CD4-positive, CD25-positive, alpha-beta regulatory T cell (primary cell): Measurements from ENCODE around the gene PSMD2. TPM values are rescaled to one million over a fixed set of nuclear protein-coding genes. Genes with fewer than 3 reads are reported as not detected.
A peak's percentile ranks its signal among the peaks of the same experiment; 100 is the strongest.

ENCODE experiments used
- ATAC-seq, 2 donors: fragments of 150-1000 bp; cut with Tn5 transposase; one replicate each; pipeline ENCODE4 v1.10.0; 2021; ENCODE audit warnings: low read depth in 2 of 2, moderate number of reproducible peaks in 2 of 2, moderate library complexity in 1 of 2
- DNase-seq, 3 donors: peaks; one replicate each; pipeline versions ENCODE4 v3.0.0 to v3.0.0-alpha.2; 2012 to 2022; ENCODE audit warnings: mixed read lengths in 1 of 3
- H3K27ac ChIP-seq: one replicate; pipeline ENCODE4 v1.7.0; 2013; ENCODE audit warnings: mild to moderate bottlenecking, low read length; ENCODE audit not compliant: insufficient read depth, poor library complexity, severe bottlenecking
- H3K27me3 ChIP-seq: one replicate; pipeline ENCODE4 v1.7.0; 2013; ENCODE audit warnings: low read length; ENCODE audit not compliant: control insufficient read depth, insufficient read depth
- H3K36me3 ChIP-seq: one replicate; pipeline ENCODE4 v1.7.0; 2013; ENCODE audit warnings: mild to moderate bottlenecking, low read length, moderate library complexity; ENCODE audit not compliant: control insufficient read depth, insufficient read depth
- H3K4me1 ChIP-seq: 2 replicates; pipeline ENCODE4 v1.7.0; 2013; ENCODE audit warnings: mild to moderate bottlenecking, low read length; ENCODE audit not compliant: insufficient read depth, control insufficient read depth, poor library complexity, severe bottlenecking
- H3K4me3 ChIP-seq: one replicate; pipeline ENCODE4 v1.7.0; 2013; ENCODE audit warnings: low read depth, mild to moderate bottlenecking, low read length, moderate library complexity
- H3K9me3 ChIP-seq, 2 experiments: 1 replicate in 1 of 2; 2 replicates in 1 of 2; pipeline ENCODE4 v1.7.0; 2013; ENCODE audit warnings: low read length in 2 of 2, mild to moderate bottlenecking in 1 of 2, moderate library complexity in 1 of 2; ENCODE audit not compliant: control insufficient read depth in 2 of 2
- H3K27ac Mint-ChIP-seq, 3 donors: one replicate each; pipeline ENCODE4 v1.8.0; 2020 to 2022; ENCODE audit warnings: mild to moderate bottlenecking in 3 of 3, mixed read lengths in 3 of 3, moderate library complexity in 2 of 3
- H3K27me3 Mint-ChIP-seq: one replicate; pipeline ENCODE4 v1.8.0; 2022; ENCODE audit warnings: mild to moderate bottlenecking, mixed read lengths
- H3K36me3 Mint-ChIP-seq: one replicate; pipeline ENCODE4 v1.8.0; 2020; ENCODE audit warnings: mixed read lengths
- H3K4me1 Mint-ChIP-seq, 4 donors: one replicate each; pipeline ENCODE4 v1.8.0; 2020 to 2022; ENCODE audit warnings: mixed read lengths in 4 of 4, mild to moderate bottlenecking in 1 of 4
- H3K4me3 Mint-ChIP-seq, 4 donors: one replicate each; pipeline ENCODE4 v1.8.0; 2020 to 2022; ENCODE audit warnings: mild to moderate bottlenecking in 4 of 4, mixed read lengths in 4 of 4, moderate library complexity in 3 of 4
- H3K9me3 Mint-ChIP-seq, 7 donors: one replicate each; pipeline ENCODE4 v1.8.0; 2020 to 2022; ENCODE audit warnings: mixed read lengths in 7 of 7, mild to moderate bottlenecking in 3 of 7, moderate library complexity in 2 of 7
- polyA plus RNA-seq, 4 donors: library from polyadenylated mRNA; unstranded; fragments of 300-500 nt; fragmentation: Illumina TruSeq; gene quantifications; one replicate each; pipeline ENCODE4 v1.2.3, GENCODE V29; 2021
- total RNA-seq: library from RNA; stranded (reverse); gene quantifications from one replicate; pipeline ENCODE4 v1.2.3, GENCODE V29; 2022

The PSMD2 gene
- total and polyA plus RNA-seq, 5 donors from 2014 or later: 151 to 206 (median 179) TPM

DNA sequence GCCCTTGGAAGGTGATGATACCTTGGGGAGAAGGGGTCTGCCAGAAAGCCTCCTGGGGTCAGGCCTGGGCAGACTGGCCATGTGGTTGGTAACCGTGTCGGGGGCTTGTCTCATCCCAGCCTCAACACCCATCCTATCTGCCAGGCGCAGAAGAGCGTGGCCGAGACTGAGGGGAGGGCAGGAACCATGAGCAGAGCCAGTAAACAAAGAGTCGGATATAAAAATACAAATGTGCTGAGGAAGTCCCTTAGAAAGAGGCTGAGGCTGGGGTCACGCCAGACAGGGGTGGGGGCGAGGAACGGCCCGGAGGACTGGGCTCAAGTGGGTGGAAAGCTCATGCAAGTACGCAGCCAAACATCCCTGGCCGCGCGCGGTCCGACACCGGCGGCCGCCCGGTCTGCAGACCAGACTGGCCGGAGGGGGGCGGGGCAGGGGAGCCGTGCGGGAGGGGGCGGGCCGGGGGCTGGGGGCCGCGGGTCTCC lies 39.6 kb upstream of the PSMD2 start:
- peak overlapping the region; percentile 62 to 85 (median 76) for H3K4me3 Mint-ChIP-seq
- H3K36me3 Mint-ChIP-seq: peaks cover 8% of the 10 kb centered on the region
- peaks cover 28% of the 10 kb centered on the region for H3K4me1 ChIP-seq
- H3K27ac ChIP-seq: no peak overlapping the region
- peak overlapping the region in 1 of 3 donors; percentile 26 for H3K27ac Mint-ChIP-seq
- H3K27me3 ChIP-seq: peaks cover 9% of the 10 kb centered on the region
- H3K4me1 Mint-ChIP-seq: peaks cover 0 to 28% (median 19%) of the 10 kb centered on the region in 4 donors
- no peaks in the 10 kb centered on the region for H3K9me3 ChIP-seq
- no peak for ATAC-seq
- H3K4me3 ChIP-seq: no peak overlapping the region
- H3K27me3 Mint-ChIP-seq: peaks cover 37% of the 10 kb centered on the region
- H3K9me3 Mint-ChIP-seq: peaks cover 0 to 4% (median 0%) of the 10 kb centered on the region in 7 donors
- DNase-seq: no peak
- no peaks in the 10 kb centered on the region for H3K36me3 ChIP-seq

GRCh38 chr3:184259878-184260723 lies 38.9 kb upstream of the PSMD2 start:
- Histone ChIP-seq H3K27ac (no peak overlapping the region), H3K9me3 (no peaks in the 10 kb centered on the region), H3K4me3 (peak overlapping the region; percentile 44), H3K4me1 (peaks cover 28% of the 10 kb centered on the region), H3K27me3 (peaks cover 11% of the 10 kb centered on the region), H3K36me3 (no peaks in the 10 kb centered on the region)
- Mint-ChIP-seq H3K27me3 (peaks cover 44% of the 10 kb centered on the region), H3K4me3 (peak overlapping the region; percentile 78 to 89 (median 84)), H3K36me3 (peaks cover 8% of the 10 kb centered on the region), H3K27ac (no peak overlapping the region), H3K4me1 (peaks cover 0 to 28% (median 19%) of the 10 kb centered on the region in 4 donors), H3K9me3 (peaks cover 0 to 4% (median 0%) of the 10 kb centered on the region in 7 donors)
- DNase-seq (peak in 2 of 3 donors; percentile 12 to 37), ATAC-seq (peak; percentile 51 to 61)

DNA sequence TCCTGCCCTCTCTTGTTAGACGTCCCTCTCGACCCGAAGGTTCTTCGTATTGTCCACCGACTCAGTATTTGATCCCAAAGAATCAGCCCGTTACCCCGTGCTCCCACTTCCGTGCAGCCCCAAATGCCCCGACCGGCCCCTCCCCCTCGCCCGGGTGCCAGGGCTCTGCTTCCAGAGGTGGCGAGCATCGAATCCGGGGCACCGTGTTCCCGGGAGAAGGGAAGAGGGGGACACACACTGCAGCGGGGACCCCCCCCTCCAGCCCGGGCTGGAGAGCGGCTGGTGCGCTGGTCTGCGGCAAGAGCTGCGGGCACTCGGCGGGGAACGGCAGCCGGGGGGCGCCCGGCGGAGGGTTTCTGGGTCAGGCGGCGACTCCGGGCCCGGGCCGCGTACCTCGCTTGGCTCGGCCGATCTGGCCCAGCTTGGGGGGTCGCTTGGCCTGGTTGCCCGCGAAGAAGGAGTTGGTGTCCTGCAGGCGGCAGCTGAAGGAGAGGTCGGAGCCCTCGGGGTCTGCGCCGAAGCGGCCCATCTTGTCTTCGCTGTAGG lies 38.2 kb upstream of the PSMD2 start:
- peaks cover 0 to 28% (median 18%) of the 10 kb centered on the region in 4 donors for H3K4me1 Mint-ChIP-seq
- H3K36me3 ChIP-seq: no peaks in the 10 kb centered on the region
- no peak for DNase-seq
- H3K4me3 ChIP-seq: peak overlapping the region; percentile 44
- peaks cover 11% of the 10 kb centered on the region for H3K27me3 ChIP-seq
- peaks cover 5% of the 10 kb centered on the region for H3K36me3 Mint-ChIP-seq
- ATAC-seq: no peak
- H3K4me3 Mint-ChIP-seq: peak overlapping the region; percentile 78 to 89 (median 84)
- peaks cover 45% of the 10 kb centered on the region for H3K27me3 Mint-ChIP-seq
- peaks cover 0 to 4% (median 0%) of the 10 kb centered on the region in 7 donors for H3K9me3 Mint-ChIP-seq
- no peaks in the 10 kb centered on the region for H3K9me3 ChIP-seq
- H3K4me1 ChIP-seq: peaks cover 28% of the 10 kb centered on the region
- no peak overlapping the region for H3K27ac ChIP-seq
- no peak overlapping the region for H3K27ac Mint-ChIP-seq

- peaks cover 46% of the 10 kb centered on the region for H3K27me3 Mint-ChIP-seq
- Histone ChIP-seq H3K27me3 (peaks cover 11% of the 10 kb centered on the region), H3K9me3 (no peaks in the 10 kb centered on the region), H3K36me3 (no peaks in the 10 kb centered on the region), H3K4me1 (peaks cover 28% of the 10 kb centered on the region), H3K27ac (no peak within 1 kb of the TSS), H3K4me3 (peak within 1 kb of the TSS; percentile 69)
- H3K36me3 Mint-ChIP-seq: peaks cover 5% of the 10 kb centered on the region
- peak within 1 kb of the TSS; percentile 84 to 89 (median 87) for H3K4me3 Mint-ChIP-seq
- H3K9me3 Mint-ChIP-seq: peaks cover 0 to 4% (median 0%) of the 10 kb centered on the region in 7 donors
- ATAC-seq: peak; percentile 25 to 43
- peak in 2 of 3 donors; percentile 42 to 59 for DNase-seq
- H3K4me1 Mint-ChIP-seq: peaks cover 0 to 28% (median 18%) of the 10 kb centered on the region in 4 donors
- H3K27ac Mint-ChIP-seq: peak within 1 kb of the TSS in 2 of 3 donors; percentile 13 to 57
Observed at GRCh38 chr3:184261270-184261853, 37.7 kb upstream of the PSMD2 start, which contains the start of gene CAMK2N2. Gene CAMK2N2, minus strand, starts transcription at chr3:184261553. Its CDS starts 268 bp downstream, at chr3:184261285.

GRCh38 chr3:184261854-184262763 lies 36.9 kb upstream of the PSMD2 start:
- H3K27ac ChIP-seq: no peak overlapping the region
- H3K9me3 ChIP-seq: no peaks in the 10 kb centered on the region
- Mint-ChIP-seq H3K27me3 (peaks cover 51% of the 10 kb centered on the region), H3K27ac (peak overlapping the region in 2 of 3 donors; percentile 13 to 57), H3K4me3 (peak overlapping the region; percentile 82 to 88 (median 86)), H3K4me1 (peaks cover 0 to 28% (median 18%) of the 10 kb centered on the region in 4 donors), H3K9me3 (peaks cover 0 to 4% (median under 1%) of the 10 kb centered on the region in 7 donors), H3K36me3 (peaks cover 5% of the 10 kb centered on the region)
- no peaks in the 10 kb centered on the region for H3K36me3 ChIP-seq
- H3K4me1 ChIP-seq: peaks cover 28% of the 10 kb centered on the region
- peak overlapping the region; percentile 69 for H3K4me3 ChIP-seq
- DNase-seq (peak in 1 of 3 donors; percentile 26), ATAC-seq (peak in 1 of 2 donors; percentile 28)
- peaks cover 11% of the 10 kb centered on the region for H3K27me3 ChIP-seq

DNA sequence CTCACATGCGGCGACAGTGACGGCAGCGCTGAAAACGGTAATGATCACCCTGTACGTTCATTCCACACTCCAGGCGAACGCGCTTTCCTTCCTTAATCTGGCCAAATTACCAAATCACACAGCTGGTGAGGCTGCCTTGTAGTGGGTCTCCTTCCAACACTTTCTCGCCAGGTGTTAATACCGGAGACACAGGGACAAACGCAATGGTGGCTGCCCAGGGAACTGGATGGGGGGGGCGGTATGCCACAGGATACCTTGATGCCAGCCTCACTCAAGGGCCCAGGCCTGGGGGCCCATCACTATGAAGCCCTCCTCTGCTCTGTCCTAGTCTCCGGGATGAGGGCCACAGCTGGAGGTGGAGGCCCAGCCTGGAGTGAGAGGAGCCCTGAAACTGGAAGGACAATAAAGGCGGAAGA lies 36.3 kb upstream of the PSMD2 start:
- peak overlapping the region in 1 of 3 donors; percentile 42 for H3K27ac Mint-ChIP-seq
- Histone ChIP-seq H3K4me3 (peak overlapping the region; percentile 19), H3K9me3 (no peaks in the 10 kb centered on the region), H3K4me1 (peaks cover 28% of the 10 kb centered on the region), H3K36me3 (no peaks in the 10 kb centered on the region), H3K27me3 (peaks cover 11% of the 10 kb centered on the region), H3K27ac (no peak overlapping the region)
- H3K9me3 Mint-ChIP-seq: peaks cover 0 to 8% (median 1%) of the 10 kb centered on the region in 7 donors
- DNase-seq (no peak), ATAC-seq (no peak)
- peaks cover 0 to 28% (median 18%) of the 10 kb centered on the region in 4 donors for H3K4me1 Mint-ChIP-seq
- peaks cover 5% of the 10 kb centered on the region for H3K36me3 Mint-ChIP-seq
- peak overlapping the region; percentile 37 to 73 (median 38) for H3K4me3 Mint-ChIP-seq
- peaks cover 58% of the 10 kb centered on the region for H3K27me3 Mint-ChIP-seq
